K562 (cell line): ENCODE measurements around the gene NOL12. TPM values are rescaled to one million over a fixed set of nuclear protein-coding genes. Genes with fewer than 3 reads are reported as not detected.

ENCODE experiments used
- ATAC-seq: fragments of 200-7000 bp; cut with Tn5 transposase; 3 replicates; pipeline ENCODE4 v1.9.1; 2020; ENCODE audit warnings: moderate library complexity
- BruUV-seq: library from RNA; stranded (reverse); fragments of 400-500 nt; replicated peaks from 2 replicates; lab custom pipeline; 2021; lab: Mats Ljungman, UMichigan
- CTCF ChIA-PET: fragments of 300-600 bp; formaldehyde crosslinking; extraction: SDS; loops from one replicate; lab custom pipeline; 2021; ENCODE audit warnings: low intra/inter-chr PET ratio; lab: Yijun Ruan, JAX
- POLR2A ChIA-PET: fragments of 300-600, 350-650 bp; sonication (Branson Sonifier 250); formaldehyde crosslinking; extraction: SDS; loops from one replicate; lab custom pipeline; 2021; ENCODE audit warnings: antibody characterized with exemption, inconsistent platforms; lab: Yijun Ruan, JAX
- DNase-seq, 4 experiments: peaks; one replicate each; pipeline versions ENCODE4 v3.0.0 to v3.0.0-alpha.2; 2011 to 2018; ENCODE audit warnings: low spot score in 3 of 4, mixed read lengths in 3 of 4; ENCODE audit errors: extremely low read depth in 1 of 4
- FAIRE-seq: peaks from 2 replicates; lab custom pipeline; 2011; peaks lifted over from hg19 to GRCh38; lab: Jason Lieb, UNC
- H2AFZ ChIP-seq: 2 replicates; pipeline ENCODE4 v1.6.0; 2011; ENCODE audit warnings: low read depth, low read length, control low read depth, inconsistent platforms
- H3K27ac ChIP-seq: fragments of 200-600 bp; 3 replicates; pipeline ENCODE4 v1.8.0; 2011; ENCODE audit warnings: low read depth, mild to moderate bottlenecking, control low read depth, inconsistent platforms, low read length, moderate library complexity, mixed read lengths; ENCODE audit errors: extremely low read depth
- H3K27me3 ChIP-seq, 2 experiments: fragments of 300-600 bp in 1 of 2; 2 replicates in 1 of 2; 3 replicates in 1 of 2; pipeline versions ENCODE4 v1.6.0 to v1.8.0; 2011; ENCODE audit warnings: inconsistent platforms in 2 of 2, low read length in 2 of 2, mild to moderate bottlenecking in 1 of 2, mixed read lengths in 1 of 2, moderate library complexity in 1 of 2; ENCODE audit not compliant: control insufficient read depth in 2 of 2, insufficient read depth in 2 of 2
- H3K36me3 ChIP-seq: fragments of 300-600 bp; 3 replicates; pipeline ENCODE4 v1.8.0; 2011; ENCODE audit warnings: mild to moderate bottlenecking, low read length, inconsistent platforms; ENCODE audit not compliant: control insufficient read depth, insufficient read depth
- H3K4me1 ChIP-seq, 2 experiments: fragments of 200-600 bp in 1 of 2; replicated peaks in 1 of 2; 2 replicates in 1 of 2; 3 replicates in 1 of 2; pipeline versions ENCODE4 v1.5.1 to v1.8.0; 2011; ENCODE audit warnings: inconsistent platforms in 2 of 2, low read length in 2 of 2, mild to moderate bottlenecking in 1 of 2, mixed read lengths in 1 of 2, moderate library complexity in 1 of 2; ENCODE audit not compliant: control insufficient read depth in 2 of 2, insufficient read depth in 2 of 2
- H3K4me2 ChIP-seq: 2 replicates; pipeline ENCODE4 v1.6.1; 2011; ENCODE audit warnings: low read length, control low read depth, inconsistent platforms, mixed read lengths; ENCODE audit not compliant: insufficient read depth
- H3K4me3 ChIP-seq: fragments of 200-600 bp; sonication (generic), shearing (Covaris generic); 2 replicates; pipeline ENCODE4 v1.5.1; 2016; ENCODE audit warnings: control low read depth, inconsistent platforms
- H3K79me2 ChIP-seq: fragments of 200-600 bp; 3 replicates; pipeline ENCODE4 v1.8.0; 2011; ENCODE audit warnings: low read length, inconsistent platforms; ENCODE audit not compliant: control insufficient read depth, insufficient read depth
- H3K9ac ChIP-seq, 2 experiments: 2 replicates each; pipeline versions ENCODE4 v1.6.0 to v1.6.1; 2011; ENCODE audit warnings: low read depth in 2 of 2, low read length in 2 of 2, control low read depth in 1 of 2, inconsistent platforms in 1 of 2, mild to moderate bottlenecking in 1 of 2, mixed read lengths in 1 of 2; ENCODE audit not compliant: insufficient read depth in 1 of 2
- H3K9me1 ChIP-seq: one replicate; pipeline ENCODE4 v1.6.0; 2011; ENCODE audit warnings: inconsistent platforms, mild to moderate bottlenecking, low read length, moderate library complexity; ENCODE audit not compliant: control insufficient read depth, insufficient read depth
- H3K9me3 ChIP-seq: replicated peaks from 2 replicates; pipeline ENCODE4 v1.5.1; 2011; ENCODE audit warnings: low read depth, low read length, inconsistent platforms; ENCODE audit not compliant: control insufficient read depth, insufficient read depth
- H4K20me1 ChIP-seq: replicated peaks from 2 replicates; pipeline ENCODE4 v1.6.1; 2011; ENCODE audit warnings: low read length, inconsistent platforms, mixed read lengths; ENCODE audit not compliant: control insufficient read depth, insufficient read depth
- BCOR ChIP-seq: fragments of 450-650 bp; IDR thresholded peaks from 2 replicates; pipeline ENCODE4 v1.6.1; 2016
- BRF1 ChIP-seq: IDR thresholded peaks from 3 replicates; pipeline ENCODE4 v1.6.1; 2011; ENCODE audit warnings: borderline replicate concordance, mild to moderate bottlenecking; ENCODE audit not compliant: insufficient read length; ENCODE audit errors: extremely low read depth
- EHMT2 ChIP-seq: fragments of 450-650 bp; IDR thresholded peaks from 2 replicates; pipeline ENCODE4 v1.6.1; 2018; ENCODE audit warnings: antibody characterized with exemption
- KDM2B ChIP-seq: fragments of 250-450 bp; sonication (Bioruptor Pico); IDR thresholded peaks from 2 replicates; pipeline ENCODE4 v1.8.0; 2021; ENCODE audit warnings: mild to moderate bottlenecking, moderate library complexity
- NELFE ChIP-seq: IDR thresholded peaks from 2 replicates; pipeline ENCODE4 v1.6.1; 2011; ENCODE audit warnings: mild to moderate bottlenecking; ENCODE audit not compliant: insufficient read depth, insufficient read length
- RBM39 ChIP-seq: fragments of 200-400 bp; formaldehyde crosslinking; optimal IDR thresholded peaks from 2 replicates; pipeline ENCODE3; 2018; ENCODE audit warnings: low read depth, low read length
- SMARCA5 ChIP-seq: fragments of 450-650 bp; IDR thresholded peaks from 2 replicates; pipeline ENCODE4 v1.6.1; 2016
- TGIF2 ChIP-seq: sonication (generic); formaldehyde crosslinking; IDR thresholded peaks from 2 replicates; pipeline ENCODE4 v1.8.1; 2022; ENCODE audit warnings: mild to moderate bottlenecking, missing genetic modification reagents, moderate library complexity
- ZKSCAN1 ChIP-seq: fragments of 150-350 bp; IDR thresholded peaks from 2 replicates; pipeline ENCODE4 v1.6.1; 2016; ENCODE audit warnings: low read depth, low read length
- ZNF408 ChIP-seq: fragments of 250-450 bp; sonication (Bioruptor Pico); IDR thresholded peaks from 2 replicates; pipeline ENCODE4 v1.4.0; 2020; ENCODE audit warnings: low read depth, mild to moderate bottlenecking, moderate library complexity
- WGBS: fragments of 100-300 bp; shearing (Covaris generic); methylation state at CpG from one replicate; pipeline ENCODE4 v1.1.6; 2016; ENCODE audit warnings: low coverage, mixed read lengths; ENCODE audit not compliant: insufficient coverage; ENCODE audit errors: missing lambda C conversion rate; 5-methylcytosine and 5-hydroxymethylcytosine counted together
- in situ Hi-C: fragments of 300-500 bp; cut with MboI; formaldehyde crosslinking; loops from 4 replicates; pipeline ENCODE4 v1.15.0; 2018; ENCODE audit warnings: inconsistent platforms, mixed read lengths
- intact Hi-C: fragments of 100-400 bp; cut with micrococcal nuclease; formaldehyde crosslinking; loops from 2 replicates; pipeline ENCODE4 v1.14.2; 2022
- polyA plus RNA-seq, 8 experiments: library from polyadenylated mRNA; depleted of rRNA in 4 of 8; stranded (reverse) in 5 of 8; unstranded in 3 of 8; fragments of >200 nt; fragmentation: Nextera tagmentation in 2 of 8; fragmentation: Illumina TruSeq in 1 of 8; extraction: Ambion mirVana in 2 of 8; extraction: Trizol in 1 of 8; gene quantifications; 2 replicates each; pipeline versions ENCODE4 v1.2.1 to v1.2.3, GENCODE V29; 2011 to 2014; ENCODE audit warnings: inconsistent platforms in 1 of 8, missing spikeins in 1 of 8
- total RNA-seq, 7 experiments: library from RNA; depleted of rRNA in 6 of 7; stranded (reverse); fragments of >200 nt in 6 of 7; fragmentation: Illumina TruSeq in 2 of 7; extraction: Trizol in 2 of 7; gene quantifications; 2 replicates each; pipeline versions ENCODE4 v1.2.1 to v1.2.3, GENCODE V29; 2011 to 2021; ENCODE audit warnings: low replicate concordance in 1 of 7
- TF ChIP-seq, protein P1 (sequence below): fragments of 250-450 bp; sonication (Bioruptor Pico); IDR thresholded peaks from 2 replicates; pipeline ENCODE4 v1.4.0; 2020; ENCODE audit warnings: mild to moderate bottlenecking, moderate library complexity
- TF ChIP-seq, protein P2 (sequence below): fragments of 250-450 bp; sonication (Bioruptor Pico); IDR thresholded peaks from 2 replicates; pipeline ENCODE4 v1.5.0; 2021

NOL12 gene
- total and polyA plus RNA-seq, 9 of the 15 experiments (the other 6 are each of a cell fraction or from before 2014, with no cell fraction given) = 2.8 to 40.9 (median 28.5) TPM

DNA sequence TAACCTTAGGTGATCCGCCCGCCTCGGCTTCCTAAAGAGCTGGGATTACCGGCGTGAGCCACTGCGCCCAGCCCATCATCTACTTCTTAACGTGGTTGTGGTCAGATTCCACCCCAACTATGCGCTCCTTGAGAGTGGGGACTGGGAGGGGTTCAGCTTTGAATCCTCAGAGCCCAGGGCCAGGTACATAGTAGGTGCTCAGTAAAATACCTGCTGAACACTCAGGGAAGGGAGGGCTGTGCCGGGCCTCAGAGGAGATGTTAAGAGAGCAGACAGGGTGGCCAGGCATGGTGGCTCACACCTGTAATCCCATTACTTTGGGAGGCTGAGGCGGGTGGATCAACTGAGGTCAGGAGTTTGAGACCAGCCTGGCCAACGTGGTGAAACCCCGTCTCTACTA lies 11.9 kb upstream of the NOL12 start:
- ChIA-PET CTCF (no interaction called here), POLR2A (interaction anchor here (1.2 to 2.1 kb wide), 2 partner anchors 13 to 15 kb away, joined by 3 to 10 read pairs; no protein-coding TSS in a partner anchor)
- TF ChIP-seq ZKSCAN1 (0 out of 2 replicates have a peak, but pooled peaks have one; percentile 40), NELFE (no peak), BCOR (peak; percentile 51; the same call in 1 of the 2 replicates), KDM2B (no peak), RBM39 (no peak), BRF1 (no peak), ZNF408 (CRISPR knock-in tag) (no peak), TGIF2 (no peak), SMARCA5 (no peak), EHMT2 (no peak)
- TF ChIP-seq, protein P1, sequence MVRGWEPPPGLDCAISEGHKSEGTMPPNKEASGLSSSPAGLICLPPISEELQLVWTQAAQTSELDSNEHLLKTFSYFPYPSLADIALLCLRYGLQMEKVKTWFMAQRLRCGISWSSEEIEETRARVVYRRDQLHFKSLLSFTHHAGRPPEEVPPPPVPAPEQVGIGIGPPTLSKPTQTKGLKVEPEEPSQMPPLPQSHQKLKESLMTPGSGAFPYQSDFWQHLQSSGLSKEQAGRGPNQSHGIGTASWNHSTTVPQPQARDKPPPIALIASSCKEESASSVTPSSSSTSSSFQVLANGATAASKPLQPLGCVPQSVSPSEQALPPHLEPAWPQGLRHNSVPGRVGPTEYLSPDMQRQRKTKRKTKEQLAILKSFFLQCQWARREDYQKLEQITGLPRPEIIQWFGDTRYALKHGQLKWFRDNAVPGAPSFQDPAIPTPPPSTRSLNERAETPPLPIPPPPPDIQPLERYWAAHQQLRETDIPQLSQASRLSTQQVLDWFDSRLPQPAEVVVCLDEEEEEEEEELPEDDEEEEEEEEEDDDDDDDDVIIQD (CRISPR knock-in tag) = no peak
- TF ChIP-seq, protein P2, sequence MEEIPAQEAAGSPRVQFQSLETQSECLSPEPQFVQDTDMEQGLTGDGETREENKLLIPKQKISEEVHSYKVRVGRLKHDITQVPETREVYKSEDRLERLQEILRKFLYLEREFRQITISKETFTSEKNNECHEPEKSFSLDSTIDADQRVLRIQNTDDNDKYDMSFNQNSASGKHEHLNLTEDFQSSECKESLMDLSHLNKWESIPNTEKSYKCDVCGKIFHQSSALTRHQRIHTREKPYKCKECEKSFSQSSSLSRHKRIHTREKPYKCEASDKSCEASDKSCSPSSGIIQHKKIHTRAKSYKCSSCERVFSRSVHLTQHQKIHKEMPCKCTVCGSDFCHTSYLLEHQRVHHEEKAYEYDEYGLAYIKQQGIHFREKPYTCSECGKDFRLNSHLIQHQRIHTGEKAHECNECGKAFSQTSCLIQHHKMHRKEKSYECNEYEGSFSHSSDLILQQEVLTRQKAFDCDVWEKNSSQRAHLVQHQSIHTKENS (CRISPR knock-in tag) = no peak
- no peaks in the 10 kb centered on the region for H3K27me3 ChIP-seq
- H3K9ac ChIP-seq = peak overlapping the region in 1 of 2 experiments; percentile 68; a peak in 2 of 4 replicates
- BruUV-seq = no TSS peak
- no peak for DNase-seq
- H3K4me1 ChIP-seq = peaks cover 2 to 57% of the 10 kb centered on the region in 2 experiments; a peak in 3 of 5 replicates
- peaks cover 23% of the 10 kb centered on the region for H3K79me2 ChIP-seq
- no peaks in the 10 kb centered on the region for H3K9me1 ChIP-seq
- no peak for FAIRE-seq
- intact Hi-C loops = no loop called here
- peak overlapping the region; percentile 74; the same call in 2 of the 3 replicates for H3K27ac ChIP-seq
- no peak for ATAC-seq
- no peak overlapping the region for H2AFZ ChIP-seq
- no peak overlapping the region for H3K4me3 ChIP-seq
- in situ Hi-C loops = no loop called here
- 0 out of 2 replicates have a peak overlapping the region, but pooled peaks have one; percentile 37 for H3K4me2 ChIP-seq
- H4K20me1 ChIP-seq = no peaks in the 10 kb centered on the region
- no peaks in the 10 kb centered on the region for H3K9me3 ChIP-seq
- peaks cover 5% of the 10 kb centered on the region; the same call in 1 of the 3 replicates for H3K36me3 ChIP-seq
- 77% methylated on average over 8 of the region's 12 CpGs for WGBS
